ENCODE measurements around the gene KIAA1328.
"Not testable (repeated sequence)": the region's sequence is repeated elsewhere in the genome, so short reads cannot be mapped to it uniquely, and the experiment has no call there.

Gene KIAA1328

GRCh38 chr18:36826556-36826955 is 2.4 kb upstream of the KIAA1328 start:
- DNase-seq, result no peak

GRCh38 chr18:36828157-36828629 is 734 bp upstream of the KIAA1328 start:
- no peak for DNase-seq

- DNase-seq, result no peak
Measured at GRCh38 chr18:36829362-36830157, 633 bp downstream of the KIAA1328 start.

DNA sequence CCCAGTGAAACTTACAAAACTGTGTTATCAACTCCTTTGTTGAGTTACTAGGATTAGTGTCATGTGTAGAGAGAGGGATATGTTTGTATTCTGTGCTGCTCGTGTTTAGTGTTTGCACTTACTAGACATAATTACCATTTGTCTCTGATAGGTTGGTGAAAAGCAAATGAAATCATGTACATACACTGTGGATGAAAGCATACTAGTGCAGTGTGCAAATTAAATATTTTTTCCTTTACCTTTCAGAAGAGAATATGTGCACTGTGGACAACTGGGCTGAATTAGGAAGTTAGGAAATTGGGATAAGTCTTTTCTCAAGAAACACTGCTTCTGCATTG is 1.2 kb downstream of the KIAA1328 start:
- DNase-seq, result no peak

DNA sequence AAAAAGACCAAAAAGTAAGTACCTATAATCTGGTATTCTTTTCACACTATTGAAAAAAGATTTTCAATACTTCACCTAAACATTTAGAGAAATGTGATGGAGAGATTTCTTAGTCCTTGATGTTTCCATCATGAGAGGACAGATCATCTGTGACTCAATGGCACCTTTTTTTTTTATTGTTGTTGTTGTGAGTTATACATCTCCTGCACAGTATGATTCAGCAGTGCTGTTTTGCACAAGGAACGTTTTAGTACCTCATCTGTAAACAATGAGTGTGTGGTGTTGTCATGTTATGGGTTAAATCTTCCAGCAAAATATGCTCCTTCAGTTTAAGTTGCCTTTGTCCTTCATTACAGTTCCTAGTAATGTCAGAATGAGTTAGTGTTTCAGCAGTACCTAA is 2.2 kb downstream of the KIAA1328 start:
- DNase-seq, result no peak

DNA sequence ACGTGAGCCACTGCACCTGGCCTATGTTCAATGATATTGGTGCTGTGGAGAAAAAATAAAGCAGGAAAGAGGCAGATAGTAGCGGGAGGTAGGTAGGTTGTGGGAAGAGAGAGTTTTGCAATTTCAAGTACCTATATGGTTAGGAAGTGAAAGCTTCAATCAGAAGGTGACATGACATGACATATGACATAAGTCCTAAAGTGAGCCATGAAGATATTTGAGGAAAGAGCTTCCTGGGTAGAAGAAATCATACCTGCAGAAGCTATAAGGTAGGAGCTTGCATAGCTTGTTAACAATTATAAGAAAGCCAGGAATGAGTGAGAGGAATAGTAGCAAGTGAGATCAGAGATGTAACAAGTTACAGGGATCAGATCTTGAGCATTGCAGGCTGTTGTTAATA is 4.2 kb downstream of the KIAA1328 start:
- DNase-seq, result no peak

DNA sequence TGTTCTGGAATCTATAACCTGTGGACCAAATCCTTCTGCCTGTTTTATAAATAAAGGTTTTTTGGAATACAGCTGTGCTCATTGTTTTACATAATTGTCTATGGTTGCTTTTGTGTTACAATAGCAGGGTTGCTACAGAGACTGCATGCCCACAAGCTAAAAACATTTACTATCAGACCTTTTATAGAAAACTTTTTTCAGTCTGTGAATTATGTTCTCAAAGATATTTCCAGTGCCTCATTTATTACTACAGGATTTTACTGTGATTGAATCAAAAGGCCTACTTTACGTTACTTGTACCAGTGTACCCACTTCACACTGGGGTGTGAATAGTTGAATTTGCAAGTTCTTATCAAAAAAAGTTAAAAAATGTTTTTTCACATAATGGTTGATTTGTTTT is 7.0 kb downstream of the KIAA1328 start:
- DNase-seq, result no peak

GRCh38 chr18:36839835-36840234 is 10.9 kb downstream of the KIAA1328 start:
- DNase-seq, result no peak

DNA sequence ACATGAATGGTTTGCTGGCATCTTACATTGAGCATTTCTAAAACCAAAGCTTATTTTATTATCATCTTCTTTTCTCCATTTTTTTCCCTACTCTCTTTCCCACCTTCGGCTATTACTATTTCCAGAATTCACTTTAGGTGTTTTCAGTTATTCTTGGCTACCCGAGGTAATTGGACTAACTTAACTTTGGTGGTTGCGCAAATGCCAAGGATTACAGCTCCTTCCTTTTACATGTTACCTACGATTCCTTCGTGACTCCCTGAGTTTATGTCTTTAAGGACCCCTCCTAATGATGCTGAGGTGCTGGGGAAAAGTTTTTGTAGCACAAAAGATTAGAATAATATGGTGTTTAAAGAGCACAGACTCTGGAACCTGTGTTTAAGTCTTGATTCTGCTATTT is 14.3 kb downstream of the KIAA1328 start:
- DNase-seq, result no peak

DNA sequence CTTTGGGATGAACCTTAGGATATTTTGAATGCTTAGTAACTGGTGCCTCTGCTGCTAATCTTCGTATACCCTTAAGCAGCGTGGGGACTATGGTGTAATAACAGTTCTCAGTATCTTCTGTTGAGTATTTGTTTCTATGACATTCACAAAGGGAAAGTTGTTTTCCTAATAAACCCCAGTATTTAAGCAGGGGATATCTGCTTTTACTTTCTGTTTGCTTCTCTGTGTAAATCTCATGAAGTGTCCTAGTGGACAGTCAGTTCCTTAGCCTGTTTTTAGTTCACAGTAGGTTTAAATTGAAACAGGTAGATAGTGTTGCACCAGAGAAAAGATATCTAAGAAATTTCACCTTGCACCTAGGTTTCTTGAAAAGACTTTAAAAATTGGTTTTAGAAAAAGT is 14.9 kb downstream of the KIAA1328 start:
- no peak for DNase-seq

DNA sequence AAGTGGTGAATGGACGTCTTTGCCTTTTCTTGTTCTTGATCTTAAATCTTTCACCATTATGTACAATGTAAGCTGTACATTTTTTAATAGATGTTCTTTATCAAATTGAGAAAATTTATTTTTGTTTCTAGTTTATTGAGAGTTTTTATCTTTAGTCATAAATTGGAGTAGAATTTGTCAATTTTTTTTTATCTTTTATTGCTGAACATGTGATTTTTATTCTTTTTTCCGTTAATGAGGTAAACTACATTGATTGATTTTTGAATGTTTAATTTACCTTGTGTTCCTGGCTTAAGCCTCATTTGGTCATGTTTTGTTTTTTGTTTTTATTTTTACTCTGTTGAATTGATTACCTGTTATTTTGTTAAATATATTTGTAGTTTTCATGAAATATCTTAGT is 19.7 kb downstream of the KIAA1328 start:
- DNase-seq, result no peak

DNA sequence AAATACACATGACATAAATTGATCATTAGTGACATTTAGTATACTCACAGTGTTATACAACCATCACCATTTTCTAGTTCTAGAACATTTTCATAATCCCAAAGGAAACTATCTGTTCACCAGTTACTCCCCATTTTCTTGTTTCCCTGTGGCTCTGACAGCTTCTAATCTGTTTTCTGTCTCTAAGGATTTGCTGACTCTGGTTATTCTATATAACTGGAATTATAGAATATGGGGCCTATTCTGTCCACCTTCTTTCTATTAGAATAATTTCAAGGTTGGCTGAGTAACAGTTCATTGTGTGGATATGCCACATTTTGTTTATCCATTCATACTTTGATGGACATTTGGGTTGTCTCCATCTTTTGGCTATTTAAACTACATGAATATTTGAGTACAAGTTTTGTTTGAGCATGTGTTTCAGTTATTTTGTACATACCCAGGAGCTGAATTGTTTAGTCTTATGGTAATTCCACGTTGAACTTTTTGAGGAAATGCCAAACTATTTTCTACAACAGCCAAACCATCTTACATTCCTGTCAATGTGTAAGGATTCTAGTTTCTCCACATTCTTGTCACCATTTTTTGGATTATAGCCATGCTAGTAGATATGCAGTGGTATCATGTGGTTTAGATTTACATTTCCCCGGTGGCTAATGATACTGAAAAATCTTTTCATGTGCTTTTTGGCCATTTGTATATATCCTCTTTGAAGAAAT is 20.5 kb downstream of the KIAA1328 start:
- no peak for DNase-seq

DNA sequence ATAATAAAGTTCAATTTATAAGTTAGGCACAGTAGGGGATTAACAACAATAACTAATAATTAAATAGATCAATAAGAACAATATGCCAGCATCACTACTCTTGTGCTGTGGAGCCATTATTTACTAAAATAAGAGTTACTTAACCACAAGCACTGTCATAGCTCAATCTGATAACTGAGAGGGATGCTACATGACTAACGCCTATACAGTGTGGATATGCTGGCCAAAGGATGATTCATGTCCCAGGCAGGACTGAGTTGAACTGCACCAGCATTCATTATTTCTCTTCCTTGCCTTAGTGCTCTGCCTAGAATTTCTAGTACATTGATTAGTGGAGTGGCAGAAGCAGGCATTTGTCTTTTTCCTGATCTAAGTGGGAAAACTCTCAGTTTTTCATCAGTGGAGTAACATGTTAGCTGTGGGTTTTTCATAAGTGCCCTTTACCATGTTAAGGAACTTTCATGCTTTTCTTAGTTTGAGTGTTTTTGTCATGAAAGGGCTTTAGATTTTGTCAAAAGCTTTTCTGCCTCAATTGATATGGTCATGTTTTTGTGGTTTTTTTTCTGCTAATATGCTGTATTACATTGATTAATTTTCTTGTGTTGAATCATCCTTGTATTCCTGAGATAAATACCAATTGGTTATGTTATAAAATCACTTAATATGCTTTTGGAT is 21.7 kb downstream of the KIAA1328 start:
- DNase-seq, result no peak

DNA sequence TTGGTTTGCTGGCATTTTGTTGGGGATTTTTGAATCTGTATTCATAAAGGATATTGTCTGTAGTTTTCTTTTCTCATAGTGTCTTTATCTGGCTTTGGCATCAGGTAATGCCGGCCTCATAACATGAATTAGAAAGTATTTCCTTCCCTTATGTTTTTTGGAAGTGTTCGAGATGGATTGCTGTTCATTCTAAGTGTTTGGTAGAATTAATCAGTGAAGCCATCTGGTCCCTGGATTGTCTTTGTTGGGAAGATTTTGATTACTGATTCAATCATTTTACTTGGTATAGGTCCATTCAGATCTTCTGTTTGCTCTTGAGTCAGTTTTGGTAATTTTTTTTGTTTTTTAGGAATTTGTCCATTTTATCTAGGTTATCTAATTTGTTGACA is 22.3 kb downstream of the KIAA1328 start:
- no peak for DNase-seq

DNA sequence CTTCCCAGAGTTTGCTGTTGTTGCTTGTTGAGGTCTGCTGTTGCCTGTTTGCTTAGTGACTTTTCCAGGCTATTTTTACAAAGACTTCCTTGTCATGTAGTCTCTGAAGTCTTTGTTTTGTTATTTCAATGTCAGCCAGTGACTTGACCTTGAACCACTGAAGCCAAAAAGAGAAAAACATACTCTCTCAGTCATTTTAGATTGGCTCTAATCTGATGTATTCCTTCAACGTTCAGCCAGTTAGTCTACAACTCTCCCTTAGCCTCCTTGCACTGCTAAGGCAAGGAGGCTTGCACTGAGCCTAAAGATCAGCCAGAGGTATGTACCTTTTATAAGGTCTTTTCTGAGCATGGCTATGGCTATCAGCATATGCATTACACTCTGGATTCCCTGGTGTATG is 27.9 kb downstream of the KIAA1328 start:
- DNase-seq, result no peak

DNA sequence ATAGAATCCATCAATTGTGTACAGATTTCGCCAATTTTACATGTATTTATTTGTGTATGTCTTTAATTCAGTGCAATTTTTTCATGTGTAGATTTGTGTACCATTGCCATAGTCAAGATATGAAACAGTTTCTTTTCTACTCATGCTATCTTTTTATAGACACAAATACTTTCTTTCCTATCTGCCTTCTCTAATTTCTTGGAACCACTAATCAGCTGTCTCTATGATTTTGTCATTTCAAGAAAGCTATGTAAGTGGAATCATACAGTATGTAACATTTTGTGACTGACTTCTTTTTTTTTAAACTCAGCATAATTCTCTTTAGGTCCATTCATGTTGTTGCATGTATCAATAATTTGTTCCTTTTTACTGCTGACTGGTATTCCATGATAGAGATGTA is 33.3 kb downstream of the KIAA1328 start:
- DNase-seq, result no peak

GRCh38 chr18:36867056-36867455 is 38.1 kb downstream of the KIAA1328 start:
- DNase-seq, result no peak

DNA sequence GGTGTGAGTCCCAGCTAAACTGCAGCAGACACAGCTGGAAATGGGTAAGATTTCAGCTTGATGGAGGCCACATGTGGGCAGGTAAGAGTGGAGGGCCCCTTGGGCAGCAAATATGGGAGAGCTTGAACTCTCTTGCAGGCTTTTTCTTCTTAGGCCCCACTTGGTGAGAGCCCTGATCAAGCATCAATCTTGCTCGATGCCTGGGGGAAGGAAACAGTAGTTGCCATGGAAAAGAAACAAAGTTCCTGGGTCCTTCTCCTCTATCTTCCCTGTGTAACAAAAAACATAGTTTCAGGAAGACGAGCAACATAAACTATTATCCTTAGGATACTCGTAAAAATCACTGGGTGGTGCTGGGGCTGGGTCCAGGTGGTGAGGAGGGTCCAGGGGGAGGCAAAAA is 42.9 kb downstream of the KIAA1328 start:
- no peak for DNase-seq

DNA sequence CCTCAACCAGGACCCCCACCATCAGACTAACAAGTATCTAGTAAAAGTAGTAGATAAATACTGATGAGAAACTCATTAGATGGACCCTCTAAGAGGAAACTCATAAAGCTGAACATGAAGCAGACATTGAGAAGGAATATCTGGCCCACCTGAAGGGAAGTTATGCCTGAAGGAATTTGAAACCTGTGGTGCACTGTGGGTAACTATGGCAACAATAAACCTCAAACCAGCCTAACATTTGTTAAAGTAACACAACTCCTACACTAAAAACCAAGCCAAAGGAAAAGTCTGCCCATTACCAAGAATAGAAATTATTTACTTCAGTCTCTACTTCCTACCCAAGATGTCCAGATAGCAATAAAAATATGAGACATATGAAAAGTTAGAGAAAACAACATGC is 43.4 kb downstream of the KIAA1328 start:
- no peak for DNase-seq

GRCh38 chr18:36873826-36874225 is 44.9 kb downstream of the KIAA1328 start:
- DNase-seq, result not testable (repeated sequence)

DNA sequence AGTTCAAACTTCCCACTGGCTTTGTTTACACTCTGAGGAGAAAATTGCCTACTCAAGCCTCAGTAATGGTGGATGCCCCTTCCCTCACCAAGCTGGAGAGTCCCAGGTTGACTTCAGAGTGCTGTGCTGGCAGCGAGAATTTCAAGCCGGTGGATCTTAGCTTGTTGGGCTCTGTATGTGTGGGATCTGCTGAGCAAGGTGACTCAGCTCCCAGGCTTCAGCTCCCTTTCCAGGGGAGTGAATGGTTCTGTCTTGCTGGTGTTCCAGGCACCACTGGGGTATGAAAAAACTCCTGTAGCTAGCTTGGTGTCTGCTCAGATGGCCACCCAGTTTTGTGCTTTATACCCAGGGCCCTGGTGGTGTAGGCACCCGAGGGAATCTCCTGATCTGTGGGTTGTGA is 50.9 kb downstream of the KIAA1328 start:
- not testable (repeated sequence) for DNase-seq

DNA sequence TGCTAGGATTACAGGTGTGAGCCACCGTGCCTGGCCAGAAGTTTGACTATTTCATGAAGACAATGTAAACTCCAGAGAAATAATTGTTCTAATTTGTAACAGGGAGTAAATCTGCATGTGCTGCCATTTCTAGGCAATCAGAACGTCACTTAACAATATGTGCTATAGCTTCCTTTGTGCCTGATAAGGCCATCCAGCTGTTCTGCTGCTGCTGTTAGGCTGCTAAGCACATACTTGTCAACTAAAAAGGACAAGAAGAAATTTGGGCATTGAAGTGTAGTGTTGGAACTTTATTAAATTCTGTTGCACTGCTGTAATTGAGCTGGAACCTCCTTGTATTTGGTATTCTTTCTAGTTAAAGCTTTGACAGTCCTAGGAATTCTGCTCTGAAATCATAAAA is 57.1 kb downstream of the KIAA1328 start:
- DNase-seq, result no peak

DNA sequence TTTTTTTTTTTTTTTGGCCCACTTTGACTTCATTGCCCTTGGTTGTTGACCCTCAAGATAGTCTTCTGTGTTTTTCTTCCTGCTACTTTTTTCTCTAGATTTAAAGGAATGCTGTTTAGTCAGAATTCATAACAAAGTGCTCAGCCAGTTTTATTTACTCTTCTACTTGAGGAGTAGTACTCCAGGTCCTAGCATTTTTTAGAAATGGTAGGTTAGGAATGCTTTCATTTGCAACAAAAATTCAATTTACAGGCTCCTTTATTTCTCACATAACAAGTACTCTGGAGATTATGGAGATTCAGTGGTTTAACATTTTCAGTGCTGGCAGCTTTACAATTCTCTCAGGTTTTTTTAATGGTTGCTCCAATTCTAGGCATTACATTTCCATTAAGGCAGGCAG is 58.2 kb downstream of the KIAA1328 start:
- DNase-seq, result no peak

GRCh38 chr18:36887864-36888263 is 58.9 kb downstream of the KIAA1328 start:
- no peak for DNase-seq

All from NCI-H510A (cell line).